ENCODE results near the gene AGXT. TPM values are rescaled to one million over a fixed set of nuclear protein-coding genes. Genes with fewer than 3 reads are reported as not detected.

The AGXT gene
- total RNA-seq, 4 donors from 2014 or later = 0.80 TPM; not detected in 3

- Histone ChIP-seq H3K36me3 (no peaks in the 10 kb centered on the region), H3K27me3 (no peaks in the 10 kb centered on the region), H3K27ac (no peak overlapping the region), H3K9me3 (no peaks in the 10 kb centered on the region), H3K4me1 (peaks cover 13% of the 10 kb centered on the region), H3K4me3 (no peak overlapping the region)
- TF ChIP-seq POLR2A (IDR thresholded peaks at IDR 0.05) (no peak), EP300 (IDR thresholded peaks at IDR 0.05) (no peak), CTCF (IDR thresholded peaks at IDR 0.05) (no peak), POLR2AphosphoS5 (IDR thresholded peaks at IDR 0.05) (no peak)
- DNase-seq (ENCODE audit: low spot score in 2 of 2) = peak in 1 of 2 donors; percentile 50
- 80% methylated on average over 11 of the region's 19 CpGs for WGBS
Measured at GRCh38 chr2:240904216-240905175, 35.9 kb downstream of the AGXT start.

- Histone ChIP-seq H3K27me3 (no peaks in the 10 kb centered on the region), H3K4me1 (peaks cover 15% of the 10 kb centered on the region), H3K36me3 (no peaks in the 10 kb centered on the region), H3K9me3 (no peaks in the 10 kb centered on the region), H3K4me3 (no peak overlapping the region), H3K27ac (no peak overlapping the region)
- 62% methylated on average over 4 of the region's 13 CpGs for WGBS
- peak in 1 of 2 donors; percentile 52 for DNase-seq (ENCODE audit: low spot score in 2 of 2)
- no peak for TF ChIP-seq CTCF (IDR thresholded peaks at IDR 0.05)
- no peak for TF ChIP-seq POLR2A (IDR thresholded peaks at IDR 0.05)
- TF ChIP-seq POLR2AphosphoS5 (IDR thresholded peaks at IDR 0.05) = no peak
- TF ChIP-seq EP300 (IDR thresholded peaks at IDR 0.05) = no peak
Measured at GRCh38 chr2:240905176-240905781, 36.7 kb downstream of the AGXT start.

- DNase-seq (ENCODE audit: low spot score in 2 of 2) = no peak
- Histone ChIP-seq H3K4me1 (peaks cover 15% of the 10 kb centered on the region), H3K36me3 (no peaks in the 10 kb centered on the region), H3K9me3 (no peaks in the 10 kb centered on the region), H3K4me3 (no peak within 1 kb of the TSS), H3K27me3 (no peaks in the 10 kb centered on the region), H3K27ac (no peak within 1 kb of the TSS)
- TF ChIP-seq POLR2A (IDR thresholded peaks at IDR 0.05) (no peak), POLR2AphosphoS5 (IDR thresholded peaks at IDR 0.05) (no peak), EP300 (IDR thresholded peaks at IDR 0.05) (no peak), CTCF (IDR thresholded peaks at IDR 0.05) (no peak)
- 39% methylated on average over 8 of the region's 23 CpGs for WGBS
Measured at GRCh38 chr2:240906141-240906910, 37.7 kb downstream of the AGXT start, which contains the start of gene CROCC2. TSS of gene CROCC2 (plus strand) at chr2:240906336. CDS start at chr2:240906514, 178 bp downstream.

GRCh38 chr2:240906911-240907590, 38.4 kb downstream of the AGXT start:
- peaks cover 15% of the 10 kb centered on the region for H3K4me1 ChIP-seq
- 48% methylated on average over 10 of the region's 22 CpGs for WGBS
- H3K36me3 ChIP-seq = no peaks in the 10 kb centered on the region
- H3K9me3 ChIP-seq = no peaks in the 10 kb centered on the region
- H3K27ac ChIP-seq = no peak overlapping the region
- TF ChIP-seq POLR2A (IDR thresholded peaks at IDR 0.05) (no peak), CTCF (IDR thresholded peaks at IDR 0.05) (no peak), EP300 (IDR thresholded peaks at IDR 0.05) (no peak), POLR2AphosphoS5 (IDR thresholded peaks at IDR 0.05) (no peak)
- DNase-seq (ENCODE audit: low spot score in 2 of 2) = no peak
- H3K4me3 ChIP-seq = no peak overlapping the region
- no peaks in the 10 kb centered on the region for H3K27me3 ChIP-seq
